Body of pancreas (tissue), 4 donors: ENCODE results near the gene NDC80.

ENCODE experiments used
- POLR2A ChIP-seq, 3 donors: fragments of 450-650 bp; IDR thresholded peaks; one replicate each; pipeline ENCODE4 v1.6.1; 2016; ENCODE audit warnings: antibody characterized with exemption in 3 of 3, mild to moderate bottlenecking in 2 of 3
- TF ChIP-seq, protein P1 (sequence below), 7 experiments: fragments of 450-650 bp in 4 of 7; fragments of 200-600 bp in 3 of 7; sonication (generic) in 3 of 7; IDR thresholded peaks; one replicate each; pipeline ENCODE4 v1.5.1; 2016 to 2019; ENCODE audit warnings: antibody characterized with exemption in 7 of 7

DNA sequence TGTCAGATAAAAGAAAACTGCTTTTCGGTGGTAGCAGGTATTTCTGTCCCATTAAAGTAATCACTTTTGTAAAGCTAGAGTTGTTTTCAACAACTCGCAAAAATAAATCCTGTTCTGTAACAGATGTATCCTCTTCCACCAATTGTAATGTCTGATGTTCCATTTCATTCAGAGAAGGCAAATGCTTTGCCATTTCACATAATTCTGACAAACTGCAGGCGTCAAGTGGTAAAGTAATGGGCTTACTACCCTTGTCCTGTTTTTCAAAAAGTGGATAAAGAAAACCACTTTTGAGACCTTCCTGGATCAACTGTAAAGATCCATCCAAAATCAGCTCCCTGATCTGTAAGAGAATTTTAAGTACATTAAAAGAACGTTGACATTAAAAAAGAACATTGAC, 16.7 kb upstream of the NDC80 start:
- TF ChIP-seq, protein P1, sequence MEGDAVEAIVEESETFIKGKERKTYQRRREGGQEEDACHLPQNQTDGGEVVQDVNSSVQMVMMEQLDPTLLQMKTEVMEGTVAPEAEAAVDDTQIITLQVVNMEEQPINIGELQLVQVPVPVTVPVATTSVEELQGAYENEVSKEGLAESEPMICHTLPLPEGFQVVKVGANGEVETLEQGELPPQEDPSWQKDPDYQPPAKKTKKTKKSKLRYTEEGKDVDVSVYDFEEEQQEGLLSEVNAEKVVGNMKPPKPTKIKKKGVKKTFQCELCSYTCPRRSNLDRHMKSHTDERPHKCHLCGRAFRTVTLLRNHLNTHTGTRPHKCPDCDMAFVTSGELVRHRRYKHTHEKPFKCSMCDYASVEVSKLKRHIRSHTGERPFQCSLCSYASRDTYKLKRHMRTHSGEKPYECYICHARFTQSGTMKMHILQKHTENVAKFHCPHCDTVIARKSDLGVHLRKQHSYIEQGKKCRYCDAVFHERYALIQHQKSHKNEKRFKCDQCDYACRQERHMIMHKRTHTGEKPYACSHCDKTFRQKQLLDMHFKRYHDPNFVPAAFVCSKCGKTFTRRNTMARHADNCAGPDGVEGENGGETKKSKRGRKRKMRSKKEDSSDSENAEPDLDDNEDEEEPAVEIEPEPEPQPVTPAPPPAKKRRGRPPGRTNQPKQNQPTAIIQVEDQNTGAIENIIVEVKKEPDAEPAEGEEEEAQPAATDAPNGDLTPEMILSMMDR (IDR thresholded peaks at IDR 0.05) = no peak
- TF ChIP-seq POLR2A (IDR thresholded peaks at IDR 0.05) = no peak
